Sigmoid colon (tissue), 7 donors: Measurements from ENCODE around the gene MCF2L. TPM values are rescaled to one million over a fixed set of nuclear protein-coding genes. Genes with fewer than 3 reads are reported as not detected.

Experiments
- DNase-seq: peaks from one replicate; pipeline ENCODE4 v3.0.0-alpha.2; 2019
- H3K27ac ChIP-seq, 4 donors: fragments of 200-600 bp; sonication (generic); one replicate each; pipeline ENCODE4 v1.5.1; 2016 to 2019; ENCODE audit warnings: mild to moderate bottlenecking in 1 of 4
- H3K27me3 ChIP-seq, 3 donors: fragments of 200-600 bp; sonication (generic); one replicate each; pipeline ENCODE4 v1.5.1; 2019; ENCODE audit warnings: mild to moderate bottlenecking in 1 of 3
- H3K36me3 ChIP-seq, 4 donors: fragments of 200-600 bp; sonication (generic); one replicate each; pipeline ENCODE4 v1.5.1; 2016 to 2019
- H3K4me1 ChIP-seq, 4 donors: fragments of 200-600 bp; sonication (generic); one replicate each; pipeline ENCODE4 v1.5.1; 2017 to 2019
- H3K4me3 ChIP-seq, 4 donors: fragments of 200-600 bp; sonication (generic); one replicate each; pipeline ENCODE4 v1.5.1; 2017 to 2019; ENCODE audit warnings: mild to moderate bottlenecking in 2 of 4, moderate library complexity in 1 of 4
- H3K9me3 ChIP-seq, 4 donors: fragments of 200-600 bp in 3 of 4; sonication (generic) in 3 of 4; one replicate each; pipeline versions ENCODE4 v1.5.1 to v1.6.1; 2013 to 2019
- CTCF ChIP-seq, 4 experiments: fragments of 450-650 bp in 3 of 4; fragments of 200-600 bp in 1 of 4; IDR thresholded peaks; one replicate each; pipeline ENCODE4 v1.5.1; 2016 to 2019; ENCODE audit warnings: antibody characterized with exemption in 4 of 4, mild to moderate bottlenecking in 3 of 4, moderate library complexity in 2 of 4
- EP300 ChIP-seq, 4 donors: sonication (generic); formaldehyde crosslinking; IDR thresholded peaks; one replicate each; pipeline ENCODE4 v1.6.1; 2017; ENCODE audit warnings: antibody characterized with exemption in 4 of 4
- POLR2A ChIP-seq, 2 donors: fragments of 450-650 bp; IDR thresholded peaks; one replicate each; pipeline ENCODE4 v1.6.1; 2016; ENCODE audit warnings: antibody characterized with exemption in 2 of 2, mild to moderate bottlenecking in 2 of 2, moderate library complexity in 2 of 2
- POLR2AphosphoS5 ChIP-seq, 4 donors: sonication (generic); formaldehyde crosslinking; IDR thresholded peaks; one replicate each; pipeline ENCODE4 v1.6.1; 2017; ENCODE audit warnings: antibody characterized with exemption in 4 of 4
- WGBS, 2 donors: extraction: QIAGEN DNeasy Blood & Tissue Kit; methylation state at CpG; one replicate each; pipeline ENCODE4 v1.1.7; 2013; 5-methylcytosine and 5-hydroxymethylcytosine counted together
- intact Hi-C: fragments of 100-400 bp; cut with DNase I; formaldehyde crosslinking; loops from one replicate; pipeline ENCODE4 v1.15.1; 2023
- polyA plus RNA-seq, 3 donors: library from polyadenylated mRNA; stranded (reverse); fragments of 200-250 nt; gene quantifications; one replicate each; pipeline ENCODE4 v1.2.3, GENCODE V29; 2013
- total RNA-seq, 4 donors: library from RNA; depleted of rRNA; stranded (reverse); fragments of >200 nt; gene quantifications; one replicate each; pipeline ENCODE4 v1.1.0, GENCODE V29; 2016
- donor health status: healthy with polysubstance abuse.
- donor health status: Bipolar disorder and iron deficiency.
- donor health status: healthy.

The MCF2L gene
- total and polyA plus RNA-seq, 7 donors = 7.5 to 59.9 (median 20.2) TPM

- H3K9me3 ChIP-seq = no peaks in the 10 kb centered on the region
- 93% methylated on average over 11 of the region's 11 CpGs for WGBS, 2 donors
- H3K36me3 ChIP-seq = no peaks in the 10 kb centered on the region
- H3K4me3 ChIP-seq = no peak overlapping the region
- no peak for DNase-seq
- no peaks in the 10 kb centered on the region for H3K4me1 ChIP-seq
- intact Hi-C loops = no loop called here
- H3K27ac ChIP-seq = no peak overlapping the region
- no peak for TF ChIP-seq EP300 (IDR thresholded peaks at IDR 0.05)
- H3K27me3 ChIP-seq = no peaks in the 10 kb centered on the region
These were observed 13.1 kb upstream of the MCF2L start for GRCh38 chr13:112955956-112956355.

- DNase-seq = no peak
- intact Hi-C loops = no loop called here
- Histone ChIP-seq H3K4me3 (no peak overlapping the region), H3K9me3 (no peaks in the 10 kb centered on the region), H3K36me3 (no peaks in the 10 kb centered on the region), H3K4me1 (no peaks in the 10 kb centered on the region), H3K27ac (no peak overlapping the region), H3K27me3 (no peaks in the 10 kb centered on the region)
- TF ChIP-seq CTCF (IDR thresholded peaks at IDR 0.05) = no peak
- TF ChIP-seq POLR2A (IDR thresholded peaks at IDR 0.05) = no peak
- no peak for TF ChIP-seq EP300 (IDR thresholded peaks at IDR 0.05)
- TF ChIP-seq POLR2AphosphoS5 (IDR thresholded peaks at IDR 0.05) = no peak
- WGBS, 2 donors = 88 to 90% methylated on average over 19 of the region's 19 CpGs
These were observed 12.3 kb upstream of the MCF2L start for GRCh38 chr13:112956571-112957294.

GRCh38 chr13:112957295-112957677 is 11.7 kb upstream of the MCF2L start:
- no peak for TF ChIP-seq CTCF (IDR thresholded peaks at IDR 0.05)
- TF ChIP-seq POLR2AphosphoS5 (IDR thresholded peaks at IDR 0.05) = no peak
- TF ChIP-seq POLR2A (IDR thresholded peaks at IDR 0.05) = no peak
- TF ChIP-seq EP300 (IDR thresholded peaks at IDR 0.05) = no peak
- Histone ChIP-seq H3K9me3 (no peaks in the 10 kb centered on the region), H3K36me3 (no peaks in the 10 kb centered on the region), H3K27me3 (no peaks in the 10 kb centered on the region), H3K4me3 (no peak overlapping the region), H3K27ac (no peak overlapping the region), H3K4me1 (no peaks in the 10 kb centered on the region)
- no peak for DNase-seq
- 89% methylated on average over 12 of the region's 12 CpGs for WGBS, 2 donors
- intact Hi-C loops = no loop called here

GRCh38 chr13:112958127-112958989 is 10.7 kb upstream of the MCF2L start:
- intact Hi-C loops = no loop called here
- no peak overlapping the region for H3K4me3 ChIP-seq
- no peaks in the 10 kb centered on the region for H3K9me3 ChIP-seq
- H3K27ac ChIP-seq = peak overlapping the region in 3 of 4 donors; percentile 5 to 70 (median 26)
- peak; percentile 62 for DNase-seq
- WGBS, 2 donors = 87 to 89% methylated on average over 29 of the region's 29 CpGs
- TF ChIP-seq POLR2A (IDR thresholded peaks at IDR 0.05) (no peak), POLR2AphosphoS5 (IDR thresholded peaks at IDR 0.05) (peak in 2 of 4 donors; percentile 21 to 39), EP300 (IDR thresholded peaks at IDR 0.05) (no peak), CTCF (IDR thresholded peaks at IDR 0.05) (no peak)
- no peaks in the 10 kb centered on the region for H3K27me3 ChIP-seq
- H3K4me1 ChIP-seq = no peaks in the 10 kb centered on the region
- no peaks in the 10 kb centered on the region for H3K36me3 ChIP-seq

- H3K9me3 ChIP-seq = no peaks in the 10 kb centered on the region
- WGBS, 2 donors = 75 to 77% methylated on average over 11 of the region's 11 CpGs
- H3K36me3 ChIP-seq = no peaks in the 10 kb centered on the region
- no peak overlapping the region for H3K4me3 ChIP-seq
- H3K27ac ChIP-seq = peak overlapping the region in 1 of 4 donors; percentile 70
- H3K27me3 ChIP-seq = no peaks in the 10 kb centered on the region
- DNase-seq = peak; percentile 53
- intact Hi-C loops = no loop called here
- peak in 1 of 4 donors; percentile 78 for TF ChIP-seq EP300 (IDR thresholded peaks at IDR 0.05)
- peak in 2 of 4 donors; percentile 36 to 59 for TF ChIP-seq POLR2AphosphoS5 (IDR thresholded peaks at IDR 0.05)
- no peak for TF ChIP-seq CTCF (IDR thresholded peaks at IDR 0.05)
- TF ChIP-seq POLR2A (IDR thresholded peaks at IDR 0.05) = no peak
- H3K4me1 ChIP-seq = no peaks in the 10 kb centered on the region
These were observed 9.8 kb upstream of the MCF2L start for GRCh38 chr13:112959206-112959605.
